HG02981 (cell line): ENCODE data around the gene FUT7.
A peak's percentile ranks its signal among the peaks of the same experiment; 100 is the strongest.

ENCODE experiments used
- ATAC-seq: cut with Tn5 transposase; IDR thresholded peaks from one replicate; pipeline ENCODE4 v1.9.1; 2021; ENCODE audit warnings: mild to moderate bottlenecking, moderate library complexity; ENCODE audit not compliant: unreplicated experiment

Gene FUT7

DNA sequence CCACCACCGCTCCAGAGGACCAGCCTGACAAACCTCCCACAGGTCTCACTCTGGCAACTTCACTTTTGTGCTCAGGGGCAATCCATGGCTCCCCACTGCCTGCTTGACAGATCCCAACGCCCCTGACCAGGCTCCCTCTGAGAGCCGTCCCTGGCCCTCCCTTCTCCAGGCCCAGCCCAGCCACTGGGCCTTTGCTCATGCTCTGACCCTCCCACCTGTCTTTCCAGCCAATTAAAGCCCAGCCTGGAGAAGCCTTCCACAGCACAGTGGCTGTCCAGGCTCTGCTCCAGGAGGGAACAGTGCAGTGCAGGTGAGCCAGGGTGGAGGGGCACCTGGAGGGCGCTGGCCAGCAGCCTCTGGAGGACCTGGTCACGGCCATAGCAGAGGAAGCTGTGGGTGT is 18.7 kb upstream of the FUT7 start:
- ATAC-seq, result no peak

DNA sequence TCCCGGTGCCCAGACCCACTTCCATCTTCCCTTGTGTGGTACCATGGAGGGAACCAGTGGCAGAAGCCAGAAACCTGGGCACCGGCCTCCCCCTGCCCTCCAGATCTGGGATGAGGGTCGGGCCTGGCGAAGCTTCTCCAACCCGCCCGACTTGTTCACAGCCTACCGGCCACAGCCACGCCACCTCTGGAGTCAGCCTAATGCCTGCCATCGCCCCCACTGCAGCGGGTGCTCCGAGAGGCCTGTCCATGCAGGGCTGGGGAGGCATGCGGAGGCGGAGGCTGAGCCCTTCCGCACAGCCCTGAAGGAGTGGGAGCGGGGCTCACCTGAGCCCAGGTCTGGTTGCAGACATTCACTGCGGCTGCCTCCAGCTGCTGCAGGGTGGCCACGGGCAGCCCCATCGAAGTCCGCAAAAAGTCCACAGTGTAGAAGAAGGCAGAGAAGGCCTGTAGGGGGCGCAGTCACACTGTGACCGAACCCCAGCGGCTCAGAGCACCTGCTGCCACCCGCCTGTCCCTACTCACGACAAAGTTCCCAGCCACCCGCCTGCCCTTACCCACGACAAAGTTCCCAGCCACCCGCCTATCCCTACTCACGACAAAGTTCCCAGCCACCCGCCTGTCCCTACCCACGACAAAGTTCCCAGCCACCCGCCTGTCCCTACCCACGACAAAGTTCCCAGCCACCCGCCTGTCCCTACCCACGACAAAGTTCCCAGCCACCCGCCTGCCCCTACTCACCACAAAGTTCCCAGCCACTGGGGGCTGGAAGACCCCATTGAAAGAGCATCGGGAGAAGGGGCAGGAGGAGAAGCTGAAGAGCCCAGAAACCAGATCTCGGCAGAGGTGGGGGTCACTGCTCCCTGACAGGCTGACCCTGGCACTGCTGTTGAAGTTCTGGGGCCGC is 17.9 kb upstream of the FUT7 start:
- no peak for ATAC-seq

- no peak for ATAC-seq
Observed at GRCh38 chr9:137048655-137049543, 17.0 kb upstream of the FUT7 start.

GRCh38 chr9:137046088-137046787 is 14.3 kb upstream of the FUT7 start, which contains the start of gene NPDC1:
NPDC1 (minus strand) TSS chr9:137046177; CDS start chr9:137045989, 188 bp downstream.
- ATAC-seq, result no peak

GRCh38 chr9:137045294-137046087 is 13.6 kb upstream of the FUT7 start:
- ATAC-seq, result no peak

- no peak for ATAC-seq
Observed at GRCh38 chr9:137044502-137045177, 12.8 kb upstream of the FUT7 start.

DNA sequence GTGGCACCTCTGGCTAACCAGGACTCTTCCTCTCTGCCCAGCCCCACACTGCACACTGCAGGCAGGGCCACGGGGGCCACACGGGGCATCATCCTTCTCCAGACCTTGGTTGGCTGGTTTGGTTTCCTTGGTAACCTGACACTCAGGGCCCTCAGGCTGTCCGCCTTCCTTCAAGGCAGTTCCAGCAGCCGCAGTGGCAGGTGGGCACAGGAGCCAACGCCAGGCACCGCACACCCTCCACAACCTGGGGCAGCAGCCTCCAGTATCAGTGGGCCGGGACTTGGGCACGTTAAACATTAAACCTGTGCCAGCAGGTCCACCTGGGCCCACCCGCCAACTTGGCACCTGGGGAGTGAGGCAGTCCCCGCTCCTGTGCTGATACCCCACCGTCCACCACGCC is 12.1 kb upstream of the FUT7 start:
- no peak for ATAC-seq

- ATAC-seq, result no peak
Observed at GRCh38 chr9:137042751-137043727, 11.2 kb upstream of the FUT7 start.

DNA sequence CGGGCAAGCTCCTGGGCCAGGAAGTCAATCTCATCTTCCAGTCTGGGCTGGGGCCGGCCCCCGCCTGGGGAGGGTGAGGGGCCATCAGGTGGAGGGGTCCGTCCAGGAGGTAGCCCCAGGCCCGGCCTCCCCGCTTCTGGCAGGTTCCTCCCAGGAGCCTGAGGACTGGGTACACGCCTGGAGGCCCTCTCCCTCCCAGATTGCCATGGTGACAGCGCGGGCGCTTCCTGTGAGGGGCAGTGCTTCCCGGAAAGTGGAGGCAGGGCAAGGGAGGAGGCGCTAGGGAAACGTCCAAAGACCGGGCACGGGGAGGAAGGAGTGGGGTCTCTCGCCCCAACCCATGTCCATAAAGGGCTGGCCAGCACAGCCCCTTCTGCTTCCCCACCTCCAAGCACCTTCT is 9.2 kb upstream of the FUT7 start:
- ATAC-seq, result no peak

DNA sequence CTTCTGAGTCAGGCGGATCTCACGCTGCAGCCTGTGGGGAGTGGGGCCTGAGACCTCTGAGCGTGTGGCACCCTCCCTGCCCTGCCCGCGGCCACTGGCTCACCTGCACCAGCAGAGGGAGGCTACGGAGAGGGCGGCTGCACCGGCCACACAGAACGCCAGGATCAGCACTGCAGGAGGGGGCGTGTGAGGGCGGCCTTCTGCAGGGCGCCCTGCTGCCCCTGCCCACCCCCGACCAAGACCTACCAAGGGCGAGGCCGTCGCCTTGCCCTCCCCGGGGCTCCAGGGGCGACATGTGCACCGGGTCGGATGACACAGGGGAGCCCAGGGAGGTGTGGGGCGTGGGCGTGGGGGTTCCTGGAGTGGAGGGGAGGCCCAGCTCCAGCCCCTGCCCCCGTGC is 8.7 kb upstream of the FUT7 start:
- no peak for ATAC-seq

GRCh38 chr9:137039611-137040366 is 7.9 kb upstream of the FUT7 start:
- no peak for ATAC-seq

DNA sequence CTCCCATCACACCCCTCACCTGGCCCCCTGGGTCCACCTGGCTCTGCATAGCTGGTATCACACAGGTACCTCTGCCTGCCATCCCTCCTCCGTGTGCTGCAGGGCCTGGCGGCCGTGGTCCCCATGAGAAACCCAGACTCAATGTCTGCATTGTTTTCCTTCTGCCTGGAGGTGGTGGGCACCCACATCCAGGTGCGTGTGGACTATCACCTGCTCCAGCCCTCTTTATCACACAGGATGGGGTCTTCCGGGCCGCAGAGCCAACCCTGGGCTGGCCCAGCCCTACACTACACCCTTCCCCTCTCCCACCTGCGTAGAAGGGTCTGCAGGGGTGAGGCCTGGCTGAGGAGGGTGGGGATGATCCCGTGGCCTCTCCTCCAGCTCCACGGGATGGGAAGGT is 7.0 kb upstream of the FUT7 start:
- no peak for ATAC-seq

DNA sequence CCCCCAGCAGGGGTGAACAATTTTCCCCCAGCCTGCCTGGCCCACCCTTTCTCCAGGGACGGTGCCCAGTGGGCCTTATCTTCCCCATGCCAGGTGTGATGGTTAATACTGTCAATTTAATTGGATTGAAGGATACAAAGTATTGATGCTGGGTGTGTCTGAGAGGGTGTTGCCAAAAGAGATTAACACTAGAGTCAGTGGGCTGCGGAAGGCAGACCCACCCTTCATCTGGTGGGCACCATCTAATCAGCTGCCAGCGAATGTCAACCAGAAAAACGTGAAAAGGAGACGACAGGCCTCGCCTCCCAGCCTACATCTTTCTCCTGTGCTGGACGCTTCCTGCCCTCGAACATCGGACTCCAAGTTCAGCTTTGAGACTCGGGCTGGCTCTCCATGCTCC is 5.6 kb upstream of the FUT7 start:
- ATAC-seq, result no peak

- ATAC-seq, result no peak
Observed at GRCh38 chr9:137037035-137037434, 5.1 kb upstream of the FUT7 start.

DNA sequence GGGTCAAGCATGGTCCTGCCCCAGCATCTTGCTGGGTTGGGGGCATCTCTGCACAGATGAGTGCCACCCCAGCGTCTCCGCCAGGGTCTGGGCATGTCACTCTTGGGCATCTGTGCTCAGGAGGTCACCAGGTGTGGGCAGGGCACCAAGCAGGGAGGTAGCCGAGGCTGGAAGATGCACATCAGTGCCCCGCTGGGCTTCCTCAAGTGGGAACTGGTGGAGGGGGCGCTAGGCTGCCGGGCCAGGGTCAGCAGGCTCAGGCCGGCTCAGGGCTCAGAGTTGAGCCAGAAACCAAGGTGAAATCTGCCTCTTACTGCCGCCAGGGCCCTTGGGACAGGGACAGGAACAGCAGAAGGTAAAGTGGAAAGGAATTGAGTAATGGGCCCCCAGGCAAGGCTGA is 4.0 kb upstream of the FUT7 start:
- ATAC-seq, result no peak

GRCh38 chr9:137035507-137035834 is 3.6 kb upstream of the FUT7 start:
- no peak for ATAC-seq

GRCh38 chr9:137034709-137035506 is 3.0 kb upstream of the FUT7 start:
- ATAC-seq, result peak; percentile 63
